ENCODE results near the gene CARHSP1.
"Not testable (repeated sequence)": the region's sequence is repeated elsewhere in the genome, so short reads cannot be mapped to it uniquely, and the experiment has no call there.

CARHSP1 gene

DNA sequence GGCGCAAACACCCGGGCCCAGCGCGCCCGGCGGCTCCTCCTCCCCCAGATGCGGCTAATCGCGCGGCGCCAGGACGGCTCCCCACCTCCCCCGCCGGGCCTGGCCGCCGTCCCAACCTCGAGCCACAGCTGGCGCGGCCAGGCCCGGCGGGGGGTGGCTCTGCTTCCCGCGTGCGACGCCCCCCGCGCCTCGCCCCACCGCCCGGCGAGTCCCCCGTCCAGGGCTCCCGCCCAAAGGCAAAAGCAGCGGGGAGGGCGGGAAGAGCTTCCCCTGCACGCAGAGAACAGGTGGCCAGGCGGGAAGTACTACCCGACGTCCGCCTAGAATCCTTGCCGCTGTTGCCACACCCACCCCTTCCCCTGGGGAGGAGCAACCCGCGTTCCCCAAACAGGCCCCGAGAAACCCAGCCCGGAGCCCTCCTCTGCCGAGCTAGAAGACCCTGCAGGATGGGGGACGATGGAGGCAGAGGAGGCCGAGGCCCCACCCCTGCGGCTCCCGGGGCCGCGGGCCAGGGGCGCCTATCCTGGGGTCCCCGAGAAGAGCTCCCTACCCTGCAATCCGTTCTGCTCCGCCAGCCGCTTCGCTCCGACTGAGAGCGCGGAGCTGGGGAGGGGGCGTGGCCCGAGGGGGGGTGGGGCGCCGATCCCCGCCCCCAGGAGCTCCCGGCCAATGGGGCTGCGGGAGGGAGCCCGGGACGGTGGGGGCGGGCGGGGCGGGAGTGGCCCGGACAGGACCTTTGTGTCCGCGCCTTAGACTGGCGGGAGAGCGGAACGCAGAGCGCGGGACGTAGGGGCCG is at the start of gene CARHSP1:
Gene CARHSP1, minus strand, starts transcription at position 591 of the 796 bp plus-strand sequence. CDS start 9,678 bp downstream, outside the sequence.
- peak; percentile 93 for DNase-seq (ENCODE audit: low spot score)

DNA sequence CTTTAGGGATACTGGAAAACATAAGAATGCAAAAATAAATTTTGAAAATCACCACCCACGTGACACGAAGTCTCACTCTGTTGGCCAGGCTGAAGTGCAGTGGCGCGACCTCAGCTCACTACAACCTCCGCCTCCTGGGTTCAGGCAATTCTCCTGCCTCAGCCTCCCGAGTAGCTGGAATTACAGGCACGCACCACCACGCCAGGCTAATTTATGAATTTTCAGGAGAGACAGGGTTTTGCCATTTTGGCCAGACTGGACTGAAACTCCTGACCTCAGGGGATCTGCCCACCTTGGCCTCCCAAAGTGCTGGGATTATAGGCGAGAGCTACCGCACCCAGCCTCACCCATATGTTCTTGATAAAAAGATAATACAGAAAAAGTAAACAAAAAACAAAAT is 48.5 kb upstream of the CARHSP1 start:
- not testable (repeated sequence) for DNase-seq (ENCODE audit: low spot score)

DNA sequence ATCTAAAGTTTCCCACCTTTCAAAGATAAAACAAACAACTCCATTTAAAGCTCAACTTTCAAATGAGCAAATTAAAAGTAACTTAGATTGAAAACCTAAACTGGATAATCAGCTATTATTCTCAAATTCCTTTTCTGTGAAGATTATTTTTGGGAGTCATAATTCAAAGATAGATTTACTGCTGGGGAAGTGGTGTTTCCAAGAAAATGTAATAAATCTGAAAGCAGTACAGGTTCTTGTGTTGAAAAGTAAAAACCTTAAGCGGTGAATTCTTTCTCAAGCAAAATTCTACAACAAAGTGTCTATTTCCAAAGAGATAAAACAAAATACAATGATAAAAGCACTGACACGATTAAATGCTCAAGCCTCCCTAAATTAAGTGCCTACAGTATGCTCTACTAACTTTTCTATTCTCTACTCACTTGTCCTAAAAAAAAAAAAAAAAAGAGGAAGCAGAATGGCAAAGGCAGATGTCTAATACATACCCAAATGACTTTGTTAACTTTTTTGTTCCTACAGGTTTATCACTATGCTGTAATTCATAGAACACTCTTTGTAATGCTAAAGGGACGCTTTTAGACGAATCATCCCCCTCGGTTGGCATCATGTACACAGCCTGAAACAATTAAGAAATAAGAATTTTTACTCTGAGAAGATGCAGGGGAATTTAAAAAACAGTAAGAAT is 47.9 kb upstream of the CARHSP1 start:
- no peak for DNase-seq (ENCODE audit: low spot score)

DNA sequence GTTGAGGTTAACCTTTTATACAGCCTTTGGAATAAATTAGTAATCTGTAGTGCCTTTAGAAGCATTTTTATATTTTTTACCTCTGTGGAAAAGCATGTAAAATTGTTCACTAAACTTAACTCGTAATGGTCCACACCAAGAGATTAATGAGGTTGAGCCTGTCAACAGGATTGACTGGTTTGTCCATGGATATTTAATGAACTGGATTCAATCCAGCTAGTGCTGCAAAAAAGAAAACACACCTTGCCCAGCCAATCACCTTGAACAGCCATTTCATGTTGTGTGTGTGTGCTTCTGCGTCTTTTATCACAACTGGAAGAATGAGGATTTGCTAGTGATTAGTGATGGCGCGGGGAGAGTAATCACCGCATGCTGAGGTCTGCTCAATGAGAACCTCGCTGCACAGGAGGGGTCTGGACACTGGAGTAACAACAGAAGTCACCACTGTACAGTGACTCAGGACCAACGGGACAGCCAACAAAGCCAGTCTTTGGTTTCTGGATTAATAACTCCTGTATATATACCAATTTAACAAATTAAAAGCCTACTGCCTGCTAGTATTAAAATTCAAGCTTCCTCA is 47.0 kb upstream of the CARHSP1 start:
- DNase-seq (ENCODE audit: low spot score) = no peak

DNA sequence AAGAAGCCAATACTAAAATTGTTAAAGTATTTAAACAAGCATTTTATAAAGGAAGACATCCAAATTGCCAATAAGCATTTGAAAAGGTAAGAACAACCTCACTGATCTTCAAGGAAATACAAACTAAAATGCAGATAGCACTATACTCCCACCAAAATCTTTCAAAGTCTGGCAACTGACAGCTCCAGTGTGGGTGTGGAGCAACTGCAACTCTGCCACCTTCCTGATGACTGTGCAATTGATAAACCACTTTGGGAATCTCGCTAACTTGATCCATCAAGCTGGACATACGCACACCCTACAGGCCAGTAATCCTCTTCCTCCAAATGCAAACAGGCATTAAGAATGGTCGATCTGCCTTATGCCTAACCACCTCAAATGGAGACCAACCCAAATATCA is 45.3 kb upstream of the CARHSP1 start:
- peak; percentile 42 for DNase-seq (ENCODE audit: low spot score)

DNA sequence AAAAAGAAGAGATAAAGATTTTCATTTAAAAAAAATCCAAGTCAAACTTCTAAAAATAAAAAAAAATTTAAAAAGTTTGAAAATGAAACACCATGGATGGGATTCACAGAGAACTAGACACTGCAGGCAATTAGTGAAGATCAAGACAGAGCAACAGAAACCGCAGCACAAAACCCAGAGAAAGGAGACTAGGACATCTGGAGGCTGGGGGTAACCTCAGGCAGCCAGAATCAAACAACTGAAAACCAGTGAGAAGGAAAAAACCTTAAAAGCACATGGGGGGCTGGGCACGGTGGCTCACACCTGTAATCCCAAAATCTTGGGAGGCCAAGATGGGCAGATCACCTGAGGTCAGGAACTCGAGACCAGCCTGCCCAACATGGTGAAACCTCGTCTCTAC is 44.0 kb upstream of the CARHSP1 start:
- no peak for DNase-seq (ENCODE audit: low spot score)

DNA sequence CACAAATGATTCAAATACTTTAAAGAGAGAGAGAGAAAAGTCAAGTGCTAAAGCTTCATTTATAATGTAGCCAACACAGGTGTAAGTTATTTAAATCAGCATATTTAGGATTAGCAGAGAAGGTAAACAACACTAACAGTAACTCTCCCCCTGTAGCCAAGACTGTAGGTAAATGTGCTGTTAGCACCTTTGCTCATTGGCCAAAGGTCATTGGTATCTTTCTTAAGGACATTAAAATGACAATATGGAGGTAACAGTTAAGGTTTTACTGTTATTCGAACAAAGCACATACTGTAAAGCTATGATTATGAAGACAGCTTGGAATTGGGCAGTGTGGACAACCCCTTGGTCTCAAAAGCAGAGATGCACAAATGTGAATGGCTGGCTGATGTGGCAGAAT is 42.0 kb upstream of the CARHSP1 start:
- DNase-seq (ENCODE audit: low spot score) = no peak

DNA sequence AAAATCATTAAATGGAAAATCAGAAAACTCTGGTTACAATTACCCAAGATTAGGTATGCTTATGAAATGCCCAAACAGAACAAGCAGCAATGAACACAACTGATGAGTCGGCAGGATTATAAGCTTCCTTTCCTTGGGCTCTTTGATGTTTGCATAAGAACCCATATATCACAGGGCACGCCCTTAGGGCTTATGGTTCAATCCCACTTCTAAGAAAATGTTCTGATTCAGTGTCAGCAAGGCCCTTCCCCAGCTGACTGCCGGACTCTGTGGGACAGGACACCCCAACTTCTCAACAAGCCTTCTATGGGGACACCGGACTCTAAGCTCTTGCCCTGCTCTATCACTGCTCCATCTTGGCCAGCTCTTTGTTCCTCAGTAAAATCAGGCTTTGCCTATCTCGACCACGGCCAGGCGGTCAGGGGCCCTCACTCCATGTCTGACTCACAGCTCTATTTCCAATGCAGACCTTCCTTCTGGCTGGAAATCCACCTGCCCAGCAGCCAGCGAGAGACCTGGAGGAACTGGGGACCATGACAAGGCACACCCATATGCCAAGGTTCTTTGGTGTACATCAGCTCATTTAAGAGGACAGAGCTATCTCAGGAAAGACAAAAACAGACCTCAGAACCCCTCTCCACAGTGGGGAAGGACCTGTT is 40.1 kb upstream of the CARHSP1 start:
- DNase-seq (ENCODE audit: low spot score) = no peak

DNA sequence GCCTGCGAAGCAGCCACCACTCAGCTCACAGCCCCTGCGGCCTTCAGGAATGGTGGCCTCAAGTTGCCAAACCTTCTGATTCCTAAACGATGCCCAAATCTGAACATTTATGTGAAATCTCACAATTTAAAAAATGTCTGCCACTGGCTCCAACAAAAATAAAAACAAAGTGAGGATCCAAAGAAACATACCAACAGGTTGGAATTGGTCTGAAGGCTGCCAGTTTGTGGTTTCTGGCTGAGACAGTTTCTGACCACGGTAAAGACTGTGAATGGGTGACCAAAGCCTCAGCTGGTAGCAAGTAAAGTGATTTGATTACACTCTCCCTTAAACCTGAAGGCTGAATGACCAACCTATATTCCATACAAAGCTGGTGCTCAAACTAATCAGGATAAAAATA is 38.3 kb upstream of the CARHSP1 start:
- no peak for DNase-seq (ENCODE audit: low spot score)

DNA sequence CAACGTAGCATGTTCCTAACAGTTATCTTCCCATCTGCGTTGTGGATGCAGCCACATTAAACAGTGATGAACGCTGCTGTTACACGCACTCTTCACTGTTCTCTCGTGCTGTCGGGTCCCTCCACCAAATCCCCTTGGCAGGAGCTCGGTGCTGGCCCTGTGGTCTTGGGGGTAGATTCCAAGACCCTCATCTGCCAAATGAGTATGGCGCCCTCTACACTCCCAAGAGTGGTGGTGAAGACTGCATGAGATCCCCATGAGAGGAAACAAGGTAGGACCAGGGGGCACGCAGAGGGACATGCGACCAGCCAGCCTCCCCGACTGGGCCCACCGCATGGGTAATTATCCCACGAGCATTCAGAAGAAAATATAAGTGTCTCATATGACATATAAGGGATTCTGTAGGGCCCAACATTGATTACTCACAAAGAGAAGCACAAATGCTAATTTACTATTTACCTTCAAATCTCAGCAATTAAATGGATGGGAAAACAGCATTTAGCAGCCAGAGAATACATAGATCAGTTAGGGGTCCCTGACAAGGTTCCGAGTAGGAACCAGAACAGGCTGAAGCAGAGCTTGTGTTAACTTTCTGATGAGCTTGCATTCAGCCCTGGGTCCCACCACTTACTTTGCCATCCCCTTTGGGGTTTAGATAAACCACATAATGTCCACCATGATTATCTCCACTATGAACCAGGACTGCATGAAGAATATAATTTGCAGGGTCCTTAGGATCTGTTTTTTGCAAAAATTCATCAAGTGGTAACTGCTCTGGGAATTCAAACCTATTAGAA is 37.2 kb upstream of the CARHSP1 start:
- no peak for DNase-seq (ENCODE audit: low spot score)

DNA sequence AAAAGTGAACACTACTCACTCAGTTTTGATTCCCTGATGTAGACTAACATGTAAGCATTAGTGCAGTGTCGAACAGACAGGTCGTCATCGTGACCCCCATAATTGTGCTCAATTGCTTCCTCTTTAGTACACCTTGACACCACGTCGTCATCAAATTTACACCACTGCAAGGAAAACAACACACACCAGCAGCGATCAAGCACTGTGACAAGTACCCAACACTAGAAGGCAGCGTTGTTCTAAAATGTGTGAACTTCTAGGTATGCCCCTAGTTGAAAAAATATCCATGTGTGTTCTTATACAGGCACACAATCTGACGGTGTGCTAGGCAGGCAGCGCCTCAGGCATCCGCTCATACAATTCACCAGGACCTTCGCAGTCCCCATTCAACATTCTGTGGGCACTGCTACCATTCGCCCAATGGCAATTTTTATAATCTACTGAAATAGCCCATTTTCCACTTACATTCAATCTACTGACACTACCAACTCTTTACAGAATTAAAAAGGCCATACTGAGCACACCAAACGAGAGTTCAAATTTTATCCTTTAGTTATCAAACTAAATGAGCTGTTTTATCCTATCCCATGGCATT is 36.5 kb upstream of the CARHSP1 start:
- no peak for DNase-seq (ENCODE audit: low spot score)

DNA sequence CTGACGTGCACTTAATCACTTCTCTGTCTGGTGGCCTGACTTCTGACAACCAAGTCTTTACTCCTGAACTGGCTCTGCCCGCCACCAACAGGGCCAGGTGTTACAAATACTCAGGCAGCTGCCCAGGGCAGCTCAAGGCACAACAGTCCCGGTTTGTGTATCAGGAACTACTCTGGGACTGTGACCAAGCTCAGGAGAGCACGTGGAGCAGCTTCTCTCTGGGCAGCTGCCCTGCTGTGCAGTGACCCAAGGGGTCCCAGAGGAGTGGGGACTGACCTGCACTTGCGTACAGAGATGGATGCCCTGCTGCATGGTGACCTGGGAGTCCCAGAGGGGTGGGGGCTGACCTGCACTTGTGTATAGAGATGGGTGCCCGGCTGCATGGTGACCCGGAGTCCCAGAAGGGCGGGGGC is 35.2 kb upstream of the CARHSP1 start:
- DNase-seq (ENCODE audit: low spot score) = no peak

DNA sequence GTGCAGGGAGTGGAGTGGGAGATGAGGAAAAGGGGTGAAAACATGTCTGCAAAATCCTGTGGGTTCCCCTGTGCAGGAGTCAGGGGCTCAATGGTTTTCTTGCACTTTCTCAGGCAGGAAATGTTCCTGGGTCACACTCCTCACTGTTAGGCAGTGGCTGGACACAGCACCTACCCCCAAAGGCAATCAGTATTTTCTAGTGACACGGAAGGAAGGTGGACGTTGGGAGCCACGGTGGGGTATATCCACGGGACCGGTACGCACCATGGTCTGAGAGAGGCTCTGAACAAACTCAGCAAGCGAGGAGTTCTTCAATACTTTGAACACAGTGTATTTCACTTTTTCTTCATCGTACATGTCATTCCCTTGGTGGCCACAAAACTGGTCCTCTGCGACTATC is 34.2 kb upstream of the CARHSP1 start:
- no peak for DNase-seq (ENCODE audit: low spot score)

DNA sequence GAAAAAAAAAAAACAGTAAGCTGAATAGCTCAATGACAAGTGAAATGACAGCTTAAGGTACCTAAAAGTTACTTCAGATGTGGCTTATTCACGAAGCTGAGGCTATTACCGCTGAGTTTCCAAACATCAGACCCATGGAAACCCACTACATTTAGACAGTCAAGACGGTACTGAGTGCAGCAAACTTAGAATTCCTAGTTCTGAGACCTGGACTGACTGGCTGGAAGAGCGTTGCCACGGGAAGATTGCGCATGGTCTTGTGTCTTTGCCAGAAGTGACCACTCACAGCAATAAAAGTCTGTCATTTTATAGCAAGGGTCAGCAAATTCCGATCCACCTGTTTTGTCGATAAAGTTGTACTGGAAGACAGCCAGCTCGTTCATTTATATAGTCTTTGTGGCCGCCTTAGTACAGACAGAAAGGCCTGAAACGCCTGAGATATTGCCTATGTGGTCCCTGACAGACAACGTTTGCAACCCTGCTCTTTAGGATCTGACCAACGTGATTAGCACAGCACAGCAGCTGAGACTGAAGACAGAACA is 32.6 kb upstream of the CARHSP1 start:
- DNase-seq (ENCODE audit: low spot score) = no peak

DNA sequence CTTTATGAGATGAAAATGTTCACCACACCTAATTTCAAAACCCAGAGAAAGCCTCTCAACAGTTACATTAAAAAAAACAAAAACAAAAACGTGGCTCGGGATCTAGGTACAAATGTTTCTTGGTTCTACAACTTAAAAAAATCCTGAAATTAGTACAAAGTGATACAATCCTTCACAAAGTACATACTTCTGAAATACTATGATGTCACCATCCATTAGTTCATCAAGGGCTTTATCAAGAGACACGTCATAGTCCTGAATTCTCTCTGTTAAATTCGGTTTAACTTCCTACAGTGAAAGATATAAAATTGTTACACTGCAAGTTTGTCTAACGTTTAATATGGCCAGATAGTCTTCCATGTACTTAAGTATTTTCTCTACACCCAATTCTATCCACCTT is 31.5 kb upstream of the CARHSP1 start:
- DNase-seq (ENCODE audit: low spot score) = no peak

DNA sequence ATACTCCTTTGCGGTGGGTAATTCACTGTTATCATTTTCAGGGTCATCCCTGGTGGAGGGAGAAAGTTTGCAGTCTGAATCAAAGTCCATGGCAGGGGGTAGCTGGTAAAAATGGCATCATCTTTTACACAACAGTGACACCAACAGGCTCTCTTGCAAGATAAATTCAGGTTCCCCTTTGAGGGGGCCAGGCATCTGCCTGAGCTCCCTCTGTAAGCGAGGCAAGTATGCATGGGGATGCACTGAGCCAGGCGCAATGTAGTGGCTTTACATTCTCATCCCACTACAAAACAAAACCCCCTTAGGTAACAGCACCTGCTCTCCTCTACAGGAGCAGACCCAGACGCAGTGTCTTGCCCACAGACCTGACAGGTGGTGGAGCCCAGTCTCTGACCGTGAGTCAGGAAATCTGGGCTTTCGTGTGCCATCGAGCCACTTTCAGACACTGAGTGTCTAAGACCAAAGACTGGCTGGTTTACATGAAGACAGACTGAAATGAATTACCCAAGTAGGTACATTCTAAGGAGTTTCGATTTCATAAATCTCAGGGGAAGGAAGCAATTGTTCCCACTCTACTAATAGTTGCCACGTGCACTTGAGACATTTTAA is 31.0 kb upstream of the CARHSP1 start:
- no peak for DNase-seq (ENCODE audit: low spot score)

DNA sequence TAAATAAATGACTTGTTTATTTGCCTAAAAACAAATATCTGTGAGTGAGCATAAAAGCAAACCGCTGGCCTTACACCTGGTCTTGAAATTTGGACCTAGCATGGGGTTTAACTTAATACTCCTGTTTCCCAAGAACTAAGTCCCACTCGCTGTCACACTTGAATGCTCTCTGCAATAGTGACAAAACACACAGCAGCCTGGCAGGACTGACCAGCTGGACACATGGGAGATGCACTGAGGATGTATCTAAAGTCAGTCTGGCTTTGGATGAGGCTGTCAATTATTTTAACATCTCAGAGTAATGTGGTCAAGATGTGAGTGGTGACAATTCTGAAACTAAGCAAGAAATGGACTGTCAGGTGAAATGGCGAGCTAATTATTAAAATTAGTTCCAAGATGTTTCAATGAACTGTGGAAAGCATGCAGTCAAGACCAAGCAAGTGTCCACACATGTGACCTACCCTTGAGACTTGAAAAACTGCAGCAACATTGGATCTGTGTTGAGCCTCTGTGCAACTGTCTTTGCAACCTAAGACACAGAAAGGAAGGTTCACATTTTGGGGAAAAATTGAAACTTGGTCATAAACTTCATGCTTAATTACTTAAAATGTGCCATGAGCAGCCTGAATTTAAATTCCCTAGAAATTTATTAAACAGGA is 30.0 kb upstream of the CARHSP1 start:
- DNase-seq (ENCODE audit: low spot score) = no peak

DNA sequence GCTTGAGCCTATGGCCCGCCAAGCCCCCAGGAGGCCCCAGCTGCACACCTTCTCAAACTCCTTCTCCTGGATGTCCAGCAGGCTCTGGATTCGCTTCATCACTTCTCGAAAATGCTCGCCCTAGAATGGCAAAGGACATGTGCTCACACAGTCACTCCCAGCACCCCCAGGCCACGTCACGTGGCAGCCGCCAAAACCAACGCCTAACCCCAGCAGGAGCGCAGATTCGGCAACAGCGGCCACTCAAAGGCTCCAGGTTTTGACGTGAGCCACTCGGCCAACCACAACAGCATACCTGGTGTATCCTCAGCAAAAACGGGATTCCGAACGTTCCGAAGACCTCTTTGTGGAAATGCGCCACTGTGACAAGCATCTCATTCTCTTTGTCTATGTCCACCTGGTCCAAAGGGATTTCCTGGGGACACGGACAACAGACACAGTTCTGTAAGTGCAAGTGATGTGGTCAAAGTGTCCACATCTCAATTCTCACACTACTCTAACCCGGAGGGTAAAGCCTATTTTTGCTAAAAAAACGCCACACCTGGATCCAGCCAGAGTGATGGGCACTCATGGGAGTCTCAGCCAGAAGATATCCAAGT is 26.0 kb upstream of the CARHSP1 start:
- no peak for DNase-seq (ENCODE audit: low spot score)

DNA sequence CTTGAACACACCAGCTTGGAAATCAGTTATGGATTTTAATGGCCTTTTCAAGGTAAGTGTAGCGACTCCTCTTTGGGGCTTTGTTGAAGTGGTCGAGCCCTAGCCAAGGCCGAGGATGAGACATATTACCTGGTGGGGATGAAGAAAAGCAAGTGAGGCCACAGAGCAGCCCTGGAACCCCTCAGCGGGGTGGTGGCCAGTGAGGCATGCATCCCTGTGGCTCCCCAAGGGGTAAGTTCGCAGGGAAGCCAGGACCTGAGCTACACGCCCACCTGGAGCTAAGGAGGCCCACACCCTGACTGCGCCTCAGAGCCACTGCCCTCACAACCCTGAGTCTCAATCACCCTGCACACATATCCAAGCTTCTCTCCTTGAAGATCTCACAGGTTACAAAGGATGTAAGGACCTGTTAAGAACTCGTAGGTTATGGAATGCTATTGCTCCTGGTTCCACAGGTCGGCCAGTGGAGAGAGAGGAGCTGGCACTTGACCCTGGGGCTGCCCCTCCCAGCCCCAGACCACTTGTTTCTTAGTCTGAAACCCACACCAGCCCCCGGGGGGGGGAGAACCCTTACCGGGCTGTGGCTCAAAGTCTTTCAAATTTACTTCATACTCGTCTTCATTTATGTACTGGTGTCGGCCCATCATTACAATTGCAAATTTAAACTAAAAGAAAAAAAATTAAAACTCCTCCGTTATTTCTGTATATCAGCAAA is 25.3 kb upstream of the CARHSP1 start:
- no peak for DNase-seq (ENCODE audit: low spot score)
